ENCODE measurements around the gene SNX1. TPM values are rescaled to one million over a fixed set of nuclear protein-coding genes. Genes with fewer than 3 reads are reported as not detected.
A peak's percentile ranks its signal among the peaks of the same experiment; 100 is the strongest.

SNX1 gene
- total and polyA plus RNA-seq, 2 of the 13 experiments (the other 11 are each of a cell fraction or from before 2014, with no cell fraction given): 29.3 to 60.1 TPM

DNA sequence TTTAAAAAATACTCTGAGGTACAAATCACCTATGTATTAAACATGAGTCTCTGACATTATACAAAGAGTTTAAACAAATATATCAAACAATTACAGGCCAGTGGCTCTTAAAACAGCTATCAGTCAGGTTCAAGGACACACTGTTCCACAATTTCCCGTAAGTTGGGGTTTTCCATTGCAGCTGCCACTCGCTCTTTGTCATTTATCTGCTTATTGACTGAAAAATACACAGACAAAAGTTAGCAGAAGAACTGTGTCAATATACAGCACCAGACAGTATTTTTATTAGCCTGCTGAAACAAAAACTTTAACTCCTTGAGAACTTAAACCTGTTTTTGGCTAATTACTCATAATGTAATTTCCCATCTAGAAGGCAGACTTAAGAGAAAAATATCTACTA, 23.0 kb upstream of the SNX1 start (continued):
- TF ChIP-seq ZNF18 (CRISPR knock-in tag; IDR thresholded peaks at IDR 0.05; ENCODE audit: insufficient replicate concordance) (no peak), KDM6A (CRISPR knock-in tag; IDR thresholded peaks at IDR 0.05; ENCODE audit: low read depth) (peak; percentile 81), ZBTB10 (CRISPR knock-in tag; IDR thresholded peaks at IDR 0.05; ENCODE audit: borderline replicate concordance) (no peak), ZNF296 (CRISPR knock-in tag; conservative IDR thresholded peaks at IDR 0.05) (no peak), TFAP4 (IDR thresholded peaks at IDR 0.05; ENCODE audit: borderline replicate concordance, low read depth) (peak; percentile 60), ZNF598 (CRISPR knock-in tag; IDR thresholded peaks at IDR 0.05; ENCODE audit: borderline replicate concordance) (no peak), RELA (CRISPR knock-in tag; IDR thresholded peaks at IDR 0.05) (peak; percentile 93; the same call in 1 of the 2 replicates), NONO (IDR thresholded peaks at IDR 0.05) (no peak), NONO (CRISPR knock-in tag; conservative IDR thresholded peaks at IDR 0.05) (0 out of 2 replicates have a peak, but pooled peaks have one; percentile 55), PCBP2 (optimal IDR thresholded peaks at IDR 0.05; ENCODE audit: low read depth, low read length, poor library complexity, severe bottlenecking) (no peak), ETS1 (CRISPR knock-in tag; IDR thresholded peaks at IDR 0.05) (no peak), ZNF710 (CRISPR knock-in tag; IDR thresholded peaks at IDR 0.05; ENCODE audit: borderline replicate concordance) (0 out of 2 replicates have a peak, but pooled peaks have one; percentile 37), THYN1 (CRISPR knock-in tag; IDR thresholded peaks at IDR 0.05; ENCODE audit: borderline replicate concordance, low read depth) (no peak; the same call in 1 of the 2 replicates), ZNF790 (CRISPR knock-in tag; IDR thresholded peaks at IDR 0.05; ENCODE audit: borderline replicate concordance) (no peak)
- TF ChIP-seq, protein P1, sequence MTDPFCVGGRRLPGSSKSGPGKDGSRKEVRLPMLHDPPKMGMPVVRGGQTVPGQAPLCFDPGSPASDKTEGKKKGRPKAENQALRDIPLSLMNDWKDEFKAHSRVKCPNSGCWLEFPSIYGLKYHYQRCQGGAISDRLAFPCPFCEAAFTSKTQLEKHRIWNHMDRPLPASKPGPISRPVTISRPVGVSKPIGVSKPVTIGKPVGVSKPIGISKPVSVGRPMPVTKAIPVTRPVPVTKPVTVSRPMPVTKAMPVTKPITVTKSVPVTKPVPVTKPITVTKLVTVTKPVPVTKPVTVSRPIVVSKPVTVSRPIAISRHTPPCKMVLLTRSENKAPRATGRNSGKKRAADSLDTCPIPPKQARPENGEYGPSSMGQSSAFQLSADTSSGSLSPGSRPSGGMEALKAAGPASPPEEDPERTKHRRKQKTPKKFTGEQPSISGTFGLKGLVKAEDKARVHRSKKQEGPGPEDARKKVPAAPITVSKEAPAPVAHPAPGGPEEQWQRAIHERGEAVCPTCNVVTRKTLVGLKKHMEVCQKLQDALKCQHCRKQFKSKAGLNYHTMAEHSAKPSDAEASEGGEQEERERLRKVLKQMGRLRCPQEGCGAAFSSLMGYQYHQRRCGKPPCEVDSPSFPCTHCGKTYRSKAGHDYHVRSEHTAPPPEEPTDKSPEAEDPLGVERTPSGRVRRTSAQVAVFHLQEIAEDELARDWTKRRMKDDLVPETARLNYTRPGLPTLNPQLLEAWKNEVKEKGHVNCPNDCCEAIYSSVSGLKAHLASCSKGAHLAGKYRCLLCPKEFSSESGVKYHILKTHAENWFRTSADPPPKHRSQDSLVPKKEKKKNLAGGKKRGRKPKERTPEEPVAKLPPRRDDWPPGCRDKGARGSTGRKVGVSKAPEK (CRISPR knock-in tag; IDR thresholded peaks at IDR 0.05; ENCODE audit: borderline replicate concordance): no peak

Data from HepG2 (cell line).